NCI-H2227 (cell line): ENCODE data around the gene SCYL1.

Experiments used
- DNase-seq: peaks from one replicate; lab custom pipeline; 2025; ENCODE audit not compliant: unreplicated experiment; lab: John Stamatoyannopoulos, UW

Gene SCYL1

GRCh38 chr11:65532388-65533064 is 7.6 kb downstream of the SCYL1 start:
- DNase-seq: no peak

GRCh38 chr11:65535102-65535501 is 10.2 kb downstream of the SCYL1 start:
- no peak for DNase-seq

DNA sequence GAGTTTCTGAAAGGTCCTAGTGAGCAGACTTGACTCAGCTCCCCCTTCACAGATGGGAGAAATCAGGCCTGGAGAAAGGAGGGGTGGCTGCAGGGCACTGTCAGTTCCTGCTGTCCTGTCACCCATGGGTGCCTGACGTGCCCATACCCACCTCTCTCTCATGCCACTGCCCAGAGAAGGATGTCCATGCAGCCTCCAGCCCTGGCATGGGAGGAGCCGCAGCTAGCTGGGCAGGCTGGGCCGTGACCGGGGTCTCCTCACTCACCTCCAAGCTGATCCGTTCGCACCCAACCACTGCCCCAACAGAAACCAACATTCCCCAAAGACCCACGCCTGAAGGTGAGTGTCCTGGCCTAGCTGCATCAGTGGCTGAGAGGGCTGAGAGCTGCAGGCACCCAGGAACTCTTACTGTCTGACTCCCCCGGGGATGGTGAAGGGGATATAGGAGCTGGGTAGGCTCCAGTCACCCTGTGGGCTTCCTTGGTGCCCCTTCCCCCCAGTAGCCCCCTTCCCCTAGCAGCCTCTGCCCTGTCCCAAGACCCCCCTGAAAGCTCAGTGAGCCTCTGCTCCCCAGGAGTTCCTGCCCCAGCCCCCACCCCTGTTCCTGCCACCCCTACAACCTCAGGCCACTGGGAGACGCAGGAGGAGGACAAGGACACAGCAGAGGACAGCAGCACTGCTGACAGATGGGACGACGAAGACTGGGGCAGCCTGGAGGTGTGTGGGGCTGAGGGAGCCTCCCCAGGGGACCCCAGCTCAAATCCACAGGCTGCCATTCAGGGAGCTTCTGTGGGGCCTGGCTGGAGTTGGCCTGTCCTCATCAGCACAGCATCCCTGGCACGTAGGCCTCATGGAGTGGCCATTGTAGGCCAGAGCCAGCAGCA is 11.8 kb downstream of the SCYL1 start:
- DNase-seq: no peak

- DNase-seq: no peak
Observed at GRCh38 chr11:65537296-65537597, 12.4 kb downstream of the SCYL1 start.

DNA sequence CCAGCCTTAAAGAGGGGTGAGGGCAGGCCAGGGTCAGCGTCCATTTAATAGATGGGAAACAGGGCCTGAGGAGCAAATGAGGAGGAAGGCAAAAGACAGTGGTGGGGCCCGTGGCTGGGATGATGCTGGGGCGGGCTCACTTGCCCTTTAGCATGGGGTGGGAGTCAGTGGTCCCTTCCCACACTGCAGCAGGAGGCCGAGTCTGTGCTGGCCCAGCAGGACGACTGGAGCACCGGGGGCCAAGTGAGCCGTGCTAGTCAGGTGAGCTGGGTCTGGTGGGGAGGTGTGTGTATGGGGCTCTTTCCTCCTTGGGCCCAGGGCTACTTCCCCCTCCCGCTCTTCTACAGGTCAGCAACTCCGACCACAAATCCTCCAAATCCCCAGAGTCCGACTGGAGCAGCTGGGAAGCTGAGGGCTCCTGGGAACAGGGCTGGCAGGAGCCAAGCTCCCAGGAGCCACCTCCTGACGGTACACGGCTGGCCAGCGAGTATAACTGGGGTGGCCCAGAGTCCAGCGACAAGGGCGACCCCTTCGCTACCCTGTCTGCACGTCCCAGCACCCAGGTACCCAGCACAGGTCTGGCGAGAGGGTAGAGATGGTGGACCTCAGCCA is 12.8 kb downstream of the SCYL1 start:
- DNase-seq: no peak

- no peak for DNase-seq
Observed at GRCh38 chr11:65538232-65538914, 13.5 kb downstream of the SCYL1 start.

DNA sequence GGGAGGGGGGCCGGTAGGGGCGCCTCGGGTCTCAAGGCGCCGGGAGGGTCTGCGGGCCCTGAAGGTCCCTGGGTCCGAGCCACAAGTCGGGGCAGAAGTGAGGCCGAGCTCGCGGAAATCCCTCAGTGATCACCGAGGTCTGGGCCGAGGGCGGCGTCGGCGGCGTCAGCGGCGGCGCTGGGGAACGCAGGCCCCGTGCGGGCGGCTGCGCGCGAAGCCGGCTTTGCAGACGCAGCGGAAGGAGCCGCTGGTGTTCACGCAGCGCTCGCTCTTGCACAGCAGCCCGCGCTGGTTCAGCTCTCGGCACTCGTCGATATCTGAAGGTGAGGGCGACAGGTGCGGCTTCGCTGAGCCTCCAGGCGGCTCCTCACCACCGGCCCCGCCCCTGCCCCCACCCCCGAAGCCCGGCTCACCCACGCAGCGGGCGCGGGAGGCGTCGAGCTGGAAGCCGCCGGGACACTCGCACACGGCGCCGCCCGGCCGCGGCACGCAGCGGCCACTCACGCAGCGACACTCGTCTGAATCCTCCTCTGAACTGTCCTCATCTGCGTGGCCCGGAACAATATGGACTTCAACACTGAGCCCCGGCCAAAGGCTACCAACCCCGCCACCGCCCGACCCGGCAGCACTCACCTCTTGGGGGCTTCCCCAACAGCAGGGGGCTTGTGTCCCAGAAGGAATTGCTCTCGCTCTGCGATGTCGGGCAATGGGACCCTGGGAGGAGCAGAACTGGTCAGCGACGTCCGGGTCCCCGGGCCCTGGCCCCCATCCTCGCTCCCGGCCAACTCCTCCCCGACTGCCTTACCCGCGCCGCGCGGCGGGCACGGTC is 14.2 kb downstream of the SCYL1 start:
- no peak for DNase-seq

DNA sequence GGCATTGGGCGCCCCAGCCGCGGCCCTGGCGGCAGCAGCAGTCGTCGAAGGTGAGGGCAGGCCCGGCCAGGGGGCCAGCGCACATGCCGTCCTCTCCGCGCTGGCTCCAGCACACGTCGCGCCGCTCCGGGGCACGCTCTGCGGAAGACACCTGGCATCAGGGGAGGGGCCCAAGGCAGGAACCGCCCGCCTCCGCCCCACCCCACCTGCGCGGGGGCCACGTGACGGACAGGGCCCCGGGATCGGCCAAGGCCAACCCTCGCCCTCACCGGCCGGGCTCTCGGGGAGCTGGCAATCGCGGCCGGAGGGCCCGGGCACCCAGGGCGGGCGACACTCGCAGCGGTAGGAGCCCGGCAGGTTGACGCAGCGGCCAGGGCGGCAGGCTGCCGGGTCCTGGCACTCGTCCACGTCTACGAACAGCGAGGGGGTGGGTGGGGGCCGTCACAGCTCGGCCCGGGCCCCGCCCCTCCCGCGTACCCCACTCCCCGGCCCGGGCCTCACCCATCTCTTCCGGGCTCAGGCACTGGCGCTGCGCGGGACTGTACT is 14.9 kb downstream of the SCYL1 start:
- DNase-seq: no peak

DNA sequence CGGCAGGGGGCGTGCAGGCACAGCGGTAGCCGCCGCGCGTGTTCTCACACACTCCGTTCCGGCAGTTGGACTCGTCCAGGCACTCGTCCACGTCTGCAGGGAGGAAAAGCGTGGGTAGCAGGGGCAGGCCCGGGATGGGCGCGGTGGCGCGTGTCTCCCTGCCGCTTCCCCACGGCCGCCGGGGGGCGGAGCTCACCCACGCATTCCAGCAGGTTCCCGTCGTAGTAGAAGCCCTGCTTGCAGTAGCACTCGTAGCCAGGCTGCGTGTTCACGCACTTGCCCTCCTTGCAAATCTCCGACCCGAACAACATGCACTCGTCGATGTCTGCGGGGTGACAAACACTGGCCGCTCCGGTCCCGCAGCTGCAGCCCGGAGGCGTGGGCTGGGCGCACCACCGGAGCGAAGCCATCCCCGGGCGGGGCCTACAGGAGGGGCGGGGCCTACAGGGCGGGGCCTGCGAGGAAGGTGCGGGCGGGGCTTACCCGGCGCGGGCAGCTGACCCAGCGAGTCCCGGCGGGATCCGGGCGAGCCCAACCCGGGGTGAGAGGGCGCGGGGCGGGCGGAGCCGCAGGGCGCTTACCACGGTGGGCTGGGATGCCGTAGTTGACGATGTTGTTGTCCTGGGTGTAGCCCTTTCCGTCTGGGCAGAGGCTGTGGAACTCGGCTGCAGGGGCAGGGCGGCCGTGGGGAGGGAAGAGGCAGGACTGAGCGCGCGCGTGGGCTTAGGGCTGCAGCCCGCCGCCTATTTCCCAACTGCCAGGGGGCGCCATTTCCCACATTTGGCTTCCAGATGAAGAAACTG is 15.6 kb downstream of the SCYL1 start:
- DNase-seq: no peak

- DNase-seq: no peak
Observed at GRCh38 chr11:65541093-65541982, 16.5 kb downstream of the SCYL1 start.

- no peak for DNase-seq
Observed at GRCh38 chr11:65542738-65543390, 18.0 kb downstream of the SCYL1 start.

DNA sequence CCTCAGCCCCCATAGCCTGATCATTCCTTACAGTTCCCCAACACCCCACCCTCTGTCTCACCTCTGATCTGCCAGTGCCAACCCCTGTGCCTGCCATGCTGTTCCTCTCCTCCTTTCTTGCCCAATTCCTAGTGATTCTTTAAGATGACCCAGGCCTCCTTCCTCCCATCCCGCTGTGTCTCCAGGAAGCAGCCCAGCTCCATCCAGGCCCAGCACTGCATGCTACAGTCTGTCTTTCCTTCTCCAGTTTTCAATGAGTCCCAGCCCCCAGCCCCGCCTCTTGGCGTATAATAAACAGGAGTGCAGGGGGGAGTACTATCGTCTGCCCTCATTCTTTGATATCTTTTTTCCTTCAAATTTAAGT is 21.0 kb downstream of the SCYL1 start:
- DNase-seq: peak; percentile 39

DNA sequence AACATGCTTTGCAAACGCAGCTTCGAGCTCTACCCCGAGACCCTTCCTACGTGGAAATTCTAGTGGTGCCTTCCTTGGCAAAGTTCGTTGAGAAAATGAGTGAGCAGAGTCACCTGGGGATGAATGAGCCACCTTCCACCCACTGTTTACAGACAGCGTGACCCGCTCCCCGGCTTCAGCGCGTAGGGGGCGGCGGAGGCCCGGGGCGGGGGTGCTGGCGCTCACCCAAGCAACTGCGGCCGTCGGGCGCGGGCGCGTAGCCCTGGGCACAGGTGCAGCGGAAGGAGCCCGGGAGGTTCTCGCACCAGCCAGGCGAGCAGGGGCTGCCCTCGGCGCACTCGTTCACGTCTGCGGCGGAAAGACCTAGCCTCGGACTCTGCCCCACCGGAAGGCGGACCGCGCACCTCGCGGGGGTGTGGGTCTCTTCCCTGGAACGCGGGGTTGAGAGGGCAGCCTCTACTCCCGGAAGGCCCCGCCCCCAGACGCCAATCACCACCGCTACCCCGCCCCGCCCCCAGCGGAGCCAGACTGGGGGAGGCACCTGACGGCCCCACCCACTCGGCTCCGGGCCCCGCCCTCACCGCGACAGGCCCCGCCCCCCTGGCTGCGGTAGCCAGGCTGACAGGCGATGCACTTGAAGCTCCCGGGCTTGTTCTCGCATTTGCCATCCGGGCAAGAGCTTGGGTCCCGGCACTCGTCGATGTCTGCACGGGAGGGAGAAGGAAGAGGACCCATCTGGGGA is 21.5 kb downstream of the SCYL1 start:
- peak; percentile 91 for DNase-seq

DNA sequence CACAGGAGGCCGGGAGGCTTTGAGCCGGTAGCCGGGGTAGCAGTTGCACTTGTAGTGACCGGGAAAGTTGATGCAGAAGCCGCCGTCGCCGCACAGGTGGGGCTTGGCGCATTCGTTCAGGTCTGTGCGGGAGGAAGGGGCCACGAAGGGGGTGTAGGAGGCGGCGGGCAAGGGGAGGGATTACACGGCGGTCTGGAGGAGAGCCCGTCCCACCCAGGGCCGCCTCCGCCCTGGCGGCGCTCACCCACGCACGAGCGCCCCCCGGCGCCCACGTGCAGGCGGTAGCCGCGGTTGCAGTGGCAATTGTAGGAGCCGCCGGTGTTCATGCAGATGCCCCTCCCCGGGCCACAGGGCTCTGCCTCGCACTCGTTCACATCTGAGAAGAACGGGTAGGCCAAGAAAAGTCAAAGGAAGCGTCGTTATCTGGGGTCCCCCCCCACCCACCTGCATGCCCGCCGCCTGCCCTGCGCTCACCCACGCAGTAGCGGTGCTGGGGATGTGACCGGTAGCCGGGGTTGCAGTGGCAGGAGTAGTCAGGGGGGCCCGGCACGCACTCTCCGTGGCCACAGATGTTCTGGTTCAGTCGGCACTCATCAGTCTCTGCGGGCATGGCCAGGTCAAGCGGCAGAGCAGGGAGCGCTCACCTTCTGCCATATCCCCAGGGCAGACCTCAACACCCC is 22.7 kb downstream of the SCYL1 start:
- no peak for DNase-seq

DNA sequence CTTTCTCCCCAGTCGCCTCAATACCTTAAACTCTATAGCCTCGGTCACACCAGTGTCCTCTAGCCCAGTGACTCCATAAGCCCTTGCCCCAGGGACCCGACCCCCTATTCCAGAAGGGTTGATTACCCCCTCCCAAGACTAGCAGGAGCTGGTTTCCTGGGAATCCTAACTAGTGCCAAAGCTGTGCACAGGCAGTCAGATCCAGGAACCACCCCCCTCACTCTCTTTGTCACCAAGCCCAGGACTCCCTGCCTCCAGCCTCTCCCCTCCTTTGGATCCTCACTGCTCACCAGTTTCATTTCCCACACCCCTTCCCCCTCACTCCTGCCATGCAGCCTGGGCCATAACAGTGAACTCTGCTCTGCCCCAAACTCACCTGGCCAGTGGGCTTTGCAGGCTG is 23.5 kb downstream of the SCYL1 start:
- no peak for DNase-seq

DNA sequence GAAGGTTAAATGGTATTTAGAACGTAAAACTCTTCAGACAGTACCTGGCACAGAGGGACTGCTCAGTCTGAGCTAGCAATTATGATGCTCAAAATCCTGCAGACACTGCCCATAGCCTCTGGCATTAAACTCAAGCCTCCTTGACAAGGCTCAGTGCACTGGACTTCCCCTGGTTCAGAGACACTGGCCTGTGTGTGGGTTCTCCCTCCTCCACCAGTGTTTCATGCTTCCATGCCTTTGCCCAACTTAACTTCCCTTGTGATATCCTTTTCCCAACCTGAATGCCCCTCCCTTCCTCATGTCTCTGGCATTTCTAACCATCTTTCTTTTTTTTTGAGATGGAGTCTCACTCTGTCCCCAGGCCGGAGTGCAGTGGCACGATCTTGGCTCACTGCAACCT is 24.2 kb downstream of the SCYL1 start:
- no peak for DNase-seq
